Kasumi-1 (cell line): ENCODE measurements around the gene KCNIP2.

ENCODE experiments used
- DNase-seq, 2 experiments: peaks; one replicate each; lab custom pipeline; 2025; lab: John Stamatoyannopoulos, UW

The KCNIP2 gene

DNA sequence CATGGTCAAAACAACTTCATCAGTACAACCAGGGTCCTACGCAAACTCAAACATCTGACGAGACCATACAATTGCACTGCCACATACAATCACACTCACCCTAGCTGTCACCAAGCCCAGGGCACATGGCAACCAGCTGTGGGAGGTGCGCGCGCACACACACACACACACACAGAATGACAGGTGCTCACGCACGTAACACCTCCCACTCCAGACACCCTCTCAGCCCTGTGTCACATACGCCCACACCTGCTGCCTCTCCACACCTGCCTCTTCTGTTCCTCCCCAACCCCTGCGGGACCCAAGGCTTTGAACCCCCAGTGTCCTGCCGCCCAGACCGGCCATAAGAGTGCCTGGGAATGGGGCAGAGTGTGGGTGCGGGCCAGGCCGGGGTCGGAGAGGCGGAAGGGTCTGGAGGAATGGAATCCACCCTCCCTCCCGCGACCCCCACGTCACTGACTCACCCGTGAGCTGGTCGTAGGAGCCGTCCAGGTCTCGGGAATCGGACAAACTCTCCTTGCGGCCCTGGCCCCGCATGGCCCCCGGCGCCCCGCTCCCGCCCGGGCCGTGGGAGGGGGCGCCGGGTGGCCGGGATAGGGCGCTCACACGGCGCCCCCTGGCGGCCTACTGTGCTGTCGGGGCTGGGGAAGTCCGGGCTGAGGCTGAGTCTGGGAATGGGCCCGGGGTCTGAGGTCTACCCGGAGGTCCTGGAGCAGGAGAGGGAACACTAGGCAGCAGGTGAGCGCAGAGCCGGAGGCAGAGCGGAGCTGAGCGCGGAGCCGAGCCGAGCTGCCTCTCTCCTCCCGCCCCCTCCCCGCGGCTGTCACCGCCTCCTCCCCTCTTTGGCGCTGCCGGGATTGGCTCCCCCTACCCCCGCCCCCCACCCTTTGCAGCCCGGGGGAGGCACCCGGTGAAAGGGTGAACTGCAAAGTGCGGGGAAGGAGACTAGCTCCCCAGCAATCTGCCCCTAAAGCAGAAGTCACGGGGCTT lies at the start of gene KCNIP2:
Gene KCNIP2, minus strand, starts transcription at position 769 of the 990 bp plus-strand sequence. Its CDS starts 232 bp downstream, at position 537.
- DNase-seq, result peak; percentile 67 to 79

GRCh38 chr10:101892782-101893391 lies 49.3 kb upstream of the KCNIP2 start:
- DNase-seq, result no peak

DNA sequence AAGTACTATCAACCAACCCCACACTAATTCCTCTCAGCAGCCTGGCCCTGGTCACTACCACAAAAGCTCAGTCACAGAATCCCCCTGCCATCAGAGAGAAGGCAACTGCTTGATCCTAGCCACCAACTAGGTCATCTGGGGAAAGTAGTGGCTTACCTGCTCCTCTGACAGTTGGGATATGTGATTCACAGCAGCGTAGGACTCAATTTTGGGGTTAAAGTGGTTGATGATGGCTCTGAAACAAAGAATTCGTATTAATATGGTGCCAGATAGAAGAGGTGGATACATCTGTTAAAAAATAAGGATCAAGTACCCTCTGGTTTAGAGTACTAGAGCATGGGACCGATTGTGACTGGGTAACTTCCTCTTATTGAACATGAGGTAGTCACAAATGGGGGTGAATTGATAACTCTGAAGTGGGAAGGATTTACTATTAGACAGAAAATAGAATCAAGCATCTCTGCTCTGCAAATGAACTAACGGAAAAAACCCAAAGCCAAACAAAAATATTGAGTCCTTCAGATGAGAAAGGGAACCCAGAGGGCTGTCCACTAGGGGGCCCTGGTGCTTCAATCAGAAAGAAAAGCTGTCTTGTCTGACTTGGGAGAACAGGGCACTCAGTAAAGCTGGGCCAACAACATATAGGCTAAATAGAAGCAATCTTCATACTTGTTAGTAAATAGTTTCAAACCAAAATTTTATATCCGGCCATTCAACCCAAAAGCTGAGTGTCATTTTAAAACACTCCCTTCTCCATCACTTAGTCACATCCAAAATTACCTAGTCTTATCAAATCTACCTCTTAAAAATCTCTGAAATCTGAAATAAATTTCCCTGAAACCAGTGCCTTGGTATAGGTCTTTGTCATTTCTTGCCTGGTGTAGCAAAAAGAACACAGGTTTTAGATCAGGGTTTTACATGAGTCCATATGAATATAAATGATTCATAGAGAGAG lies 45.9 kb upstream of the KCNIP2 start:
- peak; percentile 88 to 97 for DNase-seq

GRCh38 chr10:101888251-101888949 lies 44.8 kb upstream of the KCNIP2 start:
- DNase-seq, result no peak

- DNase-seq, result no peak
Measured at GRCh38 chr10:101887775-101888174, 44.2 kb upstream of the KCNIP2 start.

DNA sequence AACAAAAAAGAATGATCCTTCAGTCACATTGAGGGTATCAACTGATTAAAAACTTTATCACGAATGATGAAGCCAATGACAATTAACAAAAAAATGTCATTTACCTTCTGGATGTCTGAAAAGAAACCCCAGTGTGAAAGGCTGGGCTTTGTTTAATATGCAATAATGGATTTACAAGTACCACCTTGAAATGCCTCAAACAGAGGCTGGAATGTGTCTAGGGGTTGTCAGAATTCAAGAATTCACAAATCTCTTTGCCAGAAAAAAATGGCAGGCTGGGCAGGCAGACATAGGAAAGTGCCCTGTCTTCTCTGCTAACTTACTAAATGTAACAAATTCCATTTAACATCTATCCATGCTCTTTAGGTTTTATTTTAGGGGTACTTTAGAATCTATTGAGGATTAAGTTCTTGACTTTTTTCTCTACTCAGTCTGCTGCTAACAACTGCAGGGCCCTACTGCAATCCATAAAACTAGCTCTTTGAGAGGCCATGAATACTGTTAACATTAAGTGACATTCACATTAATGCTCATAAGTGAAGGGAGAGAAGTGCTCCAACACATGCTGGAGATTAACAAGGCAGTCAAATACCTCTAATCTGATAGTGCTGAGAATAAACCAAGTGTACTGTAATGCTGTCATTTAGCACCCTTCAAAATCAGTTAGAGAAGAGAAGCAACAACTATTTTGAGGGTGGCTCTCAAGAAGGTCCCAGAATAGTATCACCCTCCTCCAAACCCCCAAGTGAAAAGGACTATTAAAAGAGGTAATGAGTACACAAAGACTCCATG lies 43.1 kb upstream of the KCNIP2 start:
- no peak for DNase-seq

DNA sequence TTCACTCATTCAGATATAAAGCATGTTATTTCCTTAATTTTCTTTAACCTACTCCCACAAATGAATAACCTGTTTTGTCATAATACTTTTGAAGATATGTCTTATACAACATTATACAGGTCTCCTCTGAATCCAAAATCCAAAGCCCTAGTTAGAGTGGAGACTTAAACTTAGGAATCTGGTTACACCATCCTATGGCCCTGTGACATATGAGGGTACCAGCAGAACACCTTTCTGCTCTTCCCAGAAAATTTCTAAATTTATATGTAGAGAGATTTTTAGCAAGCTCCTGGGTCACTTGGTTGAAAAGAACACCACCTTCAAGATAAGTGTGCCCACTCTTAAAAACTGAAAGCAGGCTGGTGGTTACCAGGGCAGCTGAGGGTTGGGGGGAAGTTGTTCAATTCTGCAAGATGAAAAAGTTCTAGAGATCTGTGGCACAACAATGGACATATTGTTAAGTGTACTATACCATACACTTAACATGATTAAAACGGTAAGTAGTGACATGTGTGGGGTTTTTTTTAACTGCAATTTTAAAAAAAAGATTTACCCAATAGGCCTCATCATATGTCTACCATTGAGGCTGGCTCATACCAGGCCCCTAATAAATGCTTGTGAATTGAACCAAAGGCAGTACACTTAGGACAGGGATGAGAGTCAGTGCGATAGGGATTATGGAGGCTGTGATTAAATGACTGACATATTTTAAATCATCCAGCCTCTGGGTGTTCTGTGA lies 37.6 kb upstream of the KCNIP2 start:
- no peak for DNase-seq

- no peak for DNase-seq
Measured at GRCh38 chr10:101880232-101880573, 36.6 kb upstream of the KCNIP2 start.

DNA sequence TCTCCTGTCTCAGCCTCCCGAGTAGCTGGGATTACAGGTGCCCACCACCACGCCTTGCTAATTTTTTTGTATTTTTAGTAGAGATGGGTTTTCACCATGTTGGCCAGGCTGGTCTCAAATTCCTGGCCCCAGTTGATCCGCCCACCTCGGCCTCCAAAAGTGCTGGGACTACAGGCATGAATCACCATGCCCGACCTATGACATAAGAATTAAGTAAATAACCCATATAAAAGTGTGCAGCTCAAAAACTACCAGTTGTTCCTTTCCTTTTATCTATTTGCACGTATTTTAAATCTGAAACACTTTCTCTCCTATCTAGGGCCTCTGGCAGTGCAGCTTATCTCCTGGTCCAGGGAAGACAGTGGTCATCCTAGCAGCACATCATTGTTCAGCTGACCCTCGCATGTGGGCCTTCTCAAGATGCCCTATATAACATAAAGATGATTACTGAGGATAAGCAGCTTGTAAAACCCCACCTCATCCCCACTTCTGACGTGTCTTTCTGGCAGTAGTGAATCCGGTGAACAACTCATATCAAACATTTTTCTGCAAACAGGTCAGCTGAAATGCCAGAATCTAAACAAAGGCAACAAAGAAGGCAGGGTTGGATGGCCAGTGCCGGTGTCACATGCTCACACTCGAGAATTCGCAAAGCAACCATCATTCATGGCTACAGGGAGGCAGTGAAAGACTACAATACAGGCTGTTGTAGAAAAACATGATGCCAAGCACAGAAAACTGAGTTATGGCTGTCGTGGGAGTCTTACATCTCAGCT lies 36.0 kb upstream of the KCNIP2 start:
- DNase-seq, result no peak

DNA sequence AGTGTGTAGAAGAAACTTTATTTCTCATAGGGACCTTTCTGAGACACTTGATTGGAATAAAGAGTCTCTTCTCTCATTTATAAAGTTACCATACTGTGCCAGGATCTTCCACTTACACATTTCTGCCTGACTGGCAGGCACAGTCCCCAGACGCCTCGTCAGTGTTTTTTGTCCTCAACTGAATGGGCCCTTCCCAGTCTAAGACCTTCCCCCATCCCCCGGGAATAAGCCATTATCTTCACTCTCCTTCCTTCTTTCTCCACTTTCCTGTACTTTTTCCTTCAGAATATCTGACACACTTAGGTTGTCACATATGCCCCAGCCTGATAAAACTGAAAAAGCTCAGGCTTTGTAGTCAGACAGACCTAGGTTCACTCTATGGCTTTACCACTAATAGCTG lies 35.3 kb upstream of the KCNIP2 start:
- no peak for DNase-seq

- peak; percentile 25 to 39 for DNase-seq
Measured at GRCh38 chr10:101875068-101875688, 31.6 kb upstream of the KCNIP2 start.

GRCh38 chr10:101874252-101874651 lies 30.7 kb upstream of the KCNIP2 start:
- DNase-seq, result no peak

- DNase-seq, result no peak
Measured at GRCh38 chr10:101867931-101868330, 24.3 kb upstream of the KCNIP2 start.

GRCh38 chr10:101859530-101859929 lies 15.9 kb upstream of the KCNIP2 start:
- DNase-seq, result no peak

- DNase-seq, result no peak
Measured at GRCh38 chr10:101858723-101859500, 15.3 kb upstream of the KCNIP2 start.

- no peak for DNase-seq
Measured at GRCh38 chr10:101857802-101858476, 14.3 kb upstream of the KCNIP2 start.

DNA sequence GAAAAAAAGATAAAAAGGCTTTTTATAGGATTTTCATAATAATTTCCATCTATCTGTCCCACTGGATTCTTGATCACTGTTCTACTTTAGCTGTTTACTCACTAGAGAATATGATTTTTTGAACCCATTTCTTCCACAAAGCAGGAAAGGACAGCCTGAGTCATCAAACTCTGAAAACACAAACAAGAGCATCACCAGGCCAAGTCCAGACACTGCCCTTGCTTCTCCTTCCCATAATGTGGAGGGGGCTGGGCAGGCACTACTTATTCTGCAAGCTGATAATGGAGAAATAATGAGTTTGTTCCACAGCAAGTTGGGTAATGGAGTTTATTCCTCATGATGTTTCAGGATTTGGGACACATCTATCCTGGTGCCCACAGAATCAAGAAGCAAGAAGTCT lies 13.0 kb upstream of the KCNIP2 start:
- DNase-seq, result no peak
